ENCODE results near the gene RADIL. TPM values are rescaled to one million over a fixed set of nuclear protein-coding genes. Genes with fewer than 3 reads are reported as not detected.

RADIL gene
- total RNA-seq, 1 donor from 2014 or later = 0.86 TPM

DNA sequence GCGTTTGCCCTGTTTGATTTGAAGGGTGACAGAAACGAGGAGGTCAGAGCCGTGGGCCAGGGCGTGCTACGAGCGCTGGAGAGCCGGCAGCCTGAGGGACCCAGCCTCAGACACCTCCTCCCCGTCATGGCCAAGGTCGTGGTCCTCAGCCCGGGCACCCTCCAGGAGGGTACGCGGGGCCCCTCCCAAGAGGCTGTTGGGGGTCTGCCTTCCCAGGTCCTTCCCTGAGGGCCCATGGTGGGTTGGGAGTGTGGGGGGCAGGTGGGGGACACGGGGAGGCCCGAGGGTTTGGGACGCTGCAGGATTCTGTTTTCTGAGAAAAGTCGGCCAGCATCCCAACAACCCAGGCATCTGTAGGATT, 100.2 kb downstream of the RADIL start:
- H3K4me1 ChIP-seq (ENCODE audit: insufficient read depth, low read length) = no peaks in the 10 kb centered on the region
- H4K20me1 ChIP-seq (ENCODE audit: insufficient read depth, low read length) = peaks cover 30% of the 10 kb centered on the region
- H2AFZ ChIP-seq (ENCODE audit: low read depth, low read length) = no peak overlapping the region
- no peaks in the 10 kb centered on the region for H3K9me3 ChIP-seq (ENCODE audit: insufficient read depth, low read depth, low read length)
- no peak for DNase-seq (ENCODE audit: low read depth)
- TF ChIP-seq, protein P1, sequence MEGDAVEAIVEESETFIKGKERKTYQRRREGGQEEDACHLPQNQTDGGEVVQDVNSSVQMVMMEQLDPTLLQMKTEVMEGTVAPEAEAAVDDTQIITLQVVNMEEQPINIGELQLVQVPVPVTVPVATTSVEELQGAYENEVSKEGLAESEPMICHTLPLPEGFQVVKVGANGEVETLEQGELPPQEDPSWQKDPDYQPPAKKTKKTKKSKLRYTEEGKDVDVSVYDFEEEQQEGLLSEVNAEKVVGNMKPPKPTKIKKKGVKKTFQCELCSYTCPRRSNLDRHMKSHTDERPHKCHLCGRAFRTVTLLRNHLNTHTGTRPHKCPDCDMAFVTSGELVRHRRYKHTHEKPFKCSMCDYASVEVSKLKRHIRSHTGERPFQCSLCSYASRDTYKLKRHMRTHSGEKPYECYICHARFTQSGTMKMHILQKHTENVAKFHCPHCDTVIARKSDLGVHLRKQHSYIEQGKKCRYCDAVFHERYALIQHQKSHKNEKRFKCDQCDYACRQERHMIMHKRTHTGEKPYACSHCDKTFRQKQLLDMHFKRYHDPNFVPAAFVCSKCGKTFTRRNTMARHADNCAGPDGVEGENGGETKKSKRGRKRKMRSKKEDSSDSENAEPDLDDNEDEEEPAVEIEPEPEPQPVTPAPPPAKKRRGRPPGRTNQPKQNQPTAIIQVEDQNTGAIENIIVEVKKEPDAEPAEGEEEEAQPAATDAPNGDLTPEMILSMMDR (IDR thresholded peaks at IDR 0.05; ENCODE audit: insufficient read depth, low read depth, low read length) = no peak
- TF ChIP-seq EZH2 (IDR thresholded peaks at IDR 0.05; ENCODE audit: insufficient read depth, low read length) = no peak
- Mint-ChIP-seq H3K9me3 (ENCODE audit: unreplicated experiment) (no peaks in the 10 kb centered on the region), H3K27ac (ENCODE audit: unreplicated experiment) (no peak overlapping the region), H3K4me3 (ENCODE audit: unreplicated experiment) (no peak overlapping the region), H3K4me1 (ENCODE audit: low read depth, unreplicated experiment) (peaks cover 2% of the 10 kb centered on the region), H3K36me3 (ENCODE audit: low read depth, unreplicated experiment) (peaks cover 9% of the 10 kb centered on the region), H3K27me3 (ENCODE audit: low read depth, unreplicated experiment) (no peaks in the 10 kb centered on the region)
- H3K36me3 ChIP-seq (ENCODE audit: insufficient read depth, low read length) = peaks cover 5% of the 10 kb centered on the region
- peaks cover 18% of the 10 kb centered on the region for H3K79me2 ChIP-seq (ENCODE audit: insufficient read depth, low read length)
- no peak overlapping the region for H3K4me2 ChIP-seq (ENCODE audit: low read length)
- FAIRE-seq = no peak
- no peak overlapping the region for H3K27ac ChIP-seq (ENCODE audit: low read depth, low read length)
- H3K9ac ChIP-seq (ENCODE audit: low read length) = no peak overlapping the region
- H3K27me3 ChIP-seq (ENCODE audit: insufficient read depth, low read length) = no peaks in the 10 kb centered on the region
- no peak overlapping the region for H3K4me3 ChIP-seq (ENCODE audit: insufficient read depth, low read depth, low read length)

DNA sequence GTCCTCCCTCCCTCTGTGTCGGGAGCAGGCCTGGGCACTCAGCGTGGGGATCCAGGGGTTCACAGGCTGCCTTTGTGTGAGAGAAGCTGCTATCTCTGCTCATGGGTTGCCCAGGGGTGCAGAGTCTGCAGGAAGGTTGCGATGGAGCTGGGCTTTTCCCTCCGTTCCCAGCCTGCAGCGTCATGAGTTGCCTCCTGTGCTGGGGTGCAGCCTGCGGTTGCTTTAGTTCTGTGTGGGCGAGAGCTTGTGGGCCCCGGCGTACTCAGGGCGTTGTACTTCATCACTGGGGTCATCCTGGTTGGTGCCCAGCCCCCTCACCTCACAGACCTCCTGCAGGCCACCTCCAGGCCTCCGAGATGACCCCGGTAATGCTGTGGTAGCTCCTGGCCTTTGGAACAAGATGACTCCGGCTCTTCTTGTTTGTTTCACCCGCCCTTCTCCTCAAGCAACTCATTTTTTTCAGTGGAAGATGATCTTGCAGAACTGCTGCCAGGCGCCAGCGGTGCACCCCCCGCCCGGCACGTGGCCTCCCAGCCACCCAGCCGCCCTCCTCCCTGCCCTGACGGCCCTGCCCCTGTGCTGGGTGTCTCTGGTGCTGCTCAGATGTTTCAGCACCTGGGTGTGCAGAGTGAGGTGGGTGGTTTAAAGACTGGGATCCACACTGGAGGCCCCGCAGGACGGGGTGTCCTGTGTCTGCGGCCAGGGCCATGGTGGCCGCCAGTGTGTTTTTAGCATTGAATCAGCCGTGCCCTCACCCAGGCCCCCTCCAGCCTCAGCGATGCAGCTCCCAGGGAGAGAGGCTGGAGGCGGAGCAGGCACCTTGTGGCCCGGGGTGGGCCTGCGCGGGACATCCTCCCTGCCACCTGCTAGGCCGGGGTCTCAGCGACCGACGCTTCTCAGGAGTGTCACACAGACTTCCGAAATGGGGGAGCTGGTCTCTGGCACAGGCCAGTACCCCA, 100.9 kb downstream of the RADIL start:
- Histone ChIP-seq H3K27ac (ENCODE audit: low read depth, low read length) (no peak overlapping the region), H3K4me1 (ENCODE audit: insufficient read depth, low read length) (no peaks in the 10 kb centered on the region), H3K36me3 (ENCODE audit: insufficient read depth, low read length) (peaks cover 5% of the 10 kb centered on the region), H3K27me3 (ENCODE audit: insufficient read depth, low read length) (no peaks in the 10 kb centered on the region), H3K79me2 (ENCODE audit: insufficient read depth, low read length) (peaks cover 25% of the 10 kb centered on the region), H2AFZ (ENCODE audit: low read depth, low read length) (no peak overlapping the region), H3K4me2 (ENCODE audit: low read length) (no peak overlapping the region), H4K20me1 (ENCODE audit: insufficient read depth, low read length) (peaks cover 37% of the 10 kb centered on the region), H3K9ac (ENCODE audit: low read length) (no peak overlapping the region), H3K9me3 (ENCODE audit: insufficient read depth, low read depth, low read length) (no peaks in the 10 kb centered on the region), H3K4me3 (ENCODE audit: insufficient read depth, low read depth, low read length) (no peak overlapping the region)
- FAIRE-seq = no peak
- Mint-ChIP-seq H3K27me3 (ENCODE audit: low read depth, unreplicated experiment) (no peaks in the 10 kb centered on the region), H3K4me1 (ENCODE audit: low read depth, unreplicated experiment) (peaks cover 3% of the 10 kb centered on the region), H3K27ac (ENCODE audit: unreplicated experiment) (peak overlapping the region; percentile 41), H3K36me3 (ENCODE audit: low read depth, unreplicated experiment) (peaks cover 8% of the 10 kb centered on the region), H3K9me3 (ENCODE audit: unreplicated experiment) (no peaks in the 10 kb centered on the region), H3K4me3 (ENCODE audit: unreplicated experiment) (no peak overlapping the region)
- TF ChIP-seq, protein P1 (IDR thresholded peaks at IDR 0.05; ENCODE audit: insufficient read depth, low read depth, low read length) = no peak
- TF ChIP-seq EZH2 (IDR thresholded peaks at IDR 0.05; ENCODE audit: insufficient read depth, low read length) = no peak
- no peak for DNase-seq (ENCODE audit: low read depth)
